IMR-90 (cell line): ENCODE data around the gene PLD5. TPM values are rescaled to one million over a fixed set of nuclear protein-coding genes. Genes with fewer than 3 reads are reported as not detected.

Experiments
- ATAC-seq: fragments of 200-7000 bp; cut with Tn5 transposase; 2 replicates; pipeline ENCODE4 v1.9.1; 2020; ENCODE audit warnings: low read depth, mild to moderate bottlenecking, moderate library complexity
- BruUV-seq: library from RNA; stranded (reverse); fragments of 400-500 nt; replicated peaks from 2 replicates; lab custom pipeline; 2021; lab: Mats Ljungman, UMichigan
- CTCF ChIA-PET: fragments of 300-600 bp; formaldehyde crosslinking; extraction: SDS; loops from one replicate; lab custom pipeline; 2021; ENCODE audit warnings: antibody characterized with exemption; lab: Yijun Ruan, JAX
- POLR2A ChIA-PET: fragments of 300-600 bp; sonication (Branson Sonifier 250); formaldehyde crosslinking; loops from one replicate; lab custom pipeline; 2022; ENCODE audit warnings: antibody characterized with exemption; ENCODE audit not compliant: unreplicated experiment; lab: Charles Lee
- DNase-seq: peaks from one replicate; pipeline ENCODE4 v3.0.0; 2013
- H2AFZ ChIP-seq: replicated peaks from 2 replicates; pipeline ENCODE3; 2013; ENCODE audit warnings: low read length, mild to moderate bottlenecking; ENCODE audit not compliant: poor library complexity
- H2AK5ac ChIP-seq: 2 replicates; pipeline ENCODE4 v1.6.1; 2013; ENCODE audit warnings: low read depth, low read length, inconsistent platforms
- H2AK9ac ChIP-seq: replicated peaks from 2 replicates; pipeline ENCODE3; 2013; ENCODE audit warnings: mild to moderate bottlenecking, low read depth, low read length, moderate library complexity; ENCODE audit not compliant: poor library complexity
- H2BK120ac ChIP-seq: 2 replicates; pipeline ENCODE4 v1.6.1; 2013; ENCODE audit warnings: low read depth, low read length, inconsistent platforms
- H2BK15ac ChIP-seq: 3 replicates; pipeline ENCODE4 v1.6.1; 2013; ENCODE audit warnings: low read depth, low read length, inconsistent platforms
- H2BK20ac ChIP-seq: 2 replicates; pipeline ENCODE4 v1.6.1; 2013; ENCODE audit warnings: low read depth, mild to moderate bottlenecking, inconsistent platforms, low read length, moderate library complexity
- H2BK5ac ChIP-seq: 2 replicates; pipeline ENCODE4 v1.6.1; 2013; ENCODE audit warnings: mild to moderate bottlenecking, low read depth, low read length, inconsistent platforms; ENCODE audit not compliant: poor library complexity, severe bottlenecking
- H3K14ac ChIP-seq: replicated peaks from 2 replicates; pipeline ENCODE4 v1.6.1; 2013; ENCODE audit warnings: low read depth, low read length, inconsistent platforms
- H3K18ac ChIP-seq: 2 replicates; pipeline ENCODE4 v1.6.1; 2013; ENCODE audit warnings: low read depth, low read length, control low read depth
- H3K23ac ChIP-seq: 2 replicates; pipeline ENCODE4 v1.6.1; 2013; ENCODE audit warnings: low read depth, low read length, inconsistent platforms
- H3K27ac ChIP-seq: 2 replicates; pipeline ENCODE4 v1.5.1; 2013; ENCODE audit warnings: mild to moderate bottlenecking, control low read depth, low read length; ENCODE audit not compliant: insufficient read depth
- H3K27me3 ChIP-seq: 2 replicates; pipeline ENCODE4 v1.6.1; 2013; ENCODE audit warnings: low read length; ENCODE audit not compliant: control insufficient read depth, insufficient read depth
- H3K36me3 ChIP-seq: 2 replicates; pipeline ENCODE4 v1.6.1; 2013; ENCODE audit warnings: low read length, mixed read lengths; ENCODE audit not compliant: control insufficient read depth, insufficient read depth
- H3K4ac ChIP-seq: 2 replicates; pipeline ENCODE4 v1.6.1; 2013; ENCODE audit warnings: low read depth, low read length, inconsistent platforms
- H3K4me1 ChIP-seq: 2 replicates; pipeline ENCODE4 v1.6.1; 2013; ENCODE audit warnings: low read length, mixed read lengths; ENCODE audit not compliant: control insufficient read depth, insufficient read depth
- H3K4me2 ChIP-seq: 2 replicates; pipeline ENCODE4 v1.6.1; 2013; ENCODE audit warnings: low read depth, mild to moderate bottlenecking, control low read depth, low read length, moderate library complexity
- H3K4me3 ChIP-seq: 2 replicates; pipeline ENCODE4 v1.5.1; 2013; ENCODE audit warnings: low read depth, mild to moderate bottlenecking, control low read depth, low read length, moderate library complexity; ENCODE audit not compliant: insufficient read depth
- H3K56ac ChIP-seq: 2 replicates; pipeline ENCODE4 v1.6.1; 2013; ENCODE audit warnings: low read length, inconsistent platforms; ENCODE audit not compliant: insufficient read depth; ENCODE audit errors: extremely low read depth
- H3K79me1 ChIP-seq, 2 experiments: 2 replicates each; pipeline ENCODE4 v1.6.1; 2013; ENCODE audit warnings: low read length in 2 of 2, inconsistent platforms in 1 of 2, low read depth in 1 of 2
- H3K9ac ChIP-seq: 2 replicates; pipeline ENCODE4 v1.6.1; 2013; ENCODE audit warnings: low read depth, low read length, control low read depth
- H3K9me1 ChIP-seq: 2 replicates; pipeline ENCODE4 v1.6.1; 2013; ENCODE audit warnings: low read length, inconsistent platforms; ENCODE audit not compliant: insufficient read depth
- H3K9me3 ChIP-seq: 2 replicates; pipeline ENCODE4 v1.6.1; 2013; ENCODE audit warnings: low read length; ENCODE audit not compliant: control insufficient read depth, insufficient read depth
- H4K20me1 ChIP-seq: 2 replicates; pipeline ENCODE4 v1.6.1; 2013; ENCODE audit warnings: low read length, inconsistent platforms; ENCODE audit not compliant: insufficient read depth
- H4K5ac ChIP-seq: 2 replicates; pipeline ENCODE4 v1.6.1; 2013; ENCODE audit warnings: mild to moderate bottlenecking, low read depth, low read length, control low read depth
- H4K8ac ChIP-seq, 2 experiments: 2 replicates each; pipeline ENCODE4 v1.6.1; 2013; ENCODE audit warnings: low read depth in 2 of 2, low read length in 2 of 2, control low read depth in 1 of 2, inconsistent platforms in 1 of 2
- H4K91ac ChIP-seq: 2 replicates; pipeline ENCODE4 v1.6.1; 2013; ENCODE audit warnings: low read depth, low read length, inconsistent platforms; ENCODE audit not compliant: insufficient read depth
- CEBPB ChIP-seq: IDR thresholded peaks from 2 replicates; pipeline ENCODE4 v1.6.1; 2012; ENCODE audit warnings: low read depth, low read length, improper control_type of control experiment
- CTCF ChIP-seq: conservative IDR thresholded peaks from 2 replicates; pipeline ENCODE4 v1.5.1; 2012; ENCODE audit warnings: mild to moderate bottlenecking, low read depth, low read length, improper control_type of control experiment
- ELK1 ChIP-seq: fragments of 150-350 bp; IDR thresholded peaks from 2 replicates; pipeline ENCODE4 v1.6.1; 2016; ENCODE audit warnings: low read depth, mild to moderate bottlenecking, low read length, moderate library complexity, borderline replicate concordance
- MAFK ChIP-seq: IDR thresholded peaks from 2 replicates; pipeline ENCODE4 v1.6.1; 2012; ENCODE audit warnings: low read depth, low read length, improper control_type of control experiment
- MXI1 ChIP-seq: IDR thresholded peaks from 2 replicates; pipeline ENCODE4 v1.6.1; 2012; ENCODE audit warnings: low read depth, mild to moderate bottlenecking, low read length, moderate library complexity, borderline replicate concordance
- NFE2L2 ChIP-seq: fragments of 150-350 bp; IDR thresholded peaks from 2 replicates; pipeline ENCODE4 v1.6.1; 2016; ENCODE audit warnings: low read depth, mild to moderate bottlenecking, low read length
- POLR2A ChIP-seq: IDR thresholded peaks from 2 replicates; pipeline ENCODE4 v1.6.1; 2012; ENCODE audit warnings: mild to moderate bottlenecking, low read depth, low read length
- RAD21 ChIP-seq: IDR thresholded peaks from 2 replicates; pipeline ENCODE4 v1.6.1; 2012; ENCODE audit warnings: low read length, improper control_type of control experiment
- RFX5 ChIP-seq: IDR thresholded peaks from 2 replicates; pipeline ENCODE4 v1.8.0; 2012; ENCODE audit warnings: low read depth, mild to moderate bottlenecking, low read length, moderate library complexity
- USF2 ChIP-seq: fragments of 150-350 bp; IDR thresholded peaks from 2 replicates; pipeline ENCODE4 v1.6.1; 2017; ENCODE audit warnings: mild to moderate bottlenecking, antibody characterized with exemption, low read length, low read depth
- WGBS, 2 experiments: methylation state at CpG; one replicate each; pipeline versions ENCODE4 v1.1.5 to v1.1.7; 2013; ENCODE audit warnings: missing lambda C conversion rate in 2 of 2; ENCODE audit not compliant: insufficient read length in 1 of 2; ENCODE audit errors: extremely low coverage in 2 of 2; 5-methylcytosine and 5-hydroxymethylcytosine counted together
- dilution Hi-C: fragments of 300-500 bp; cut with HindIII; formaldehyde crosslinking; loops from one replicate; pipeline ENCODE4 v1.14.3; 2018; ENCODE audit warnings: low sequenced_read_pairs; ENCODE audit not compliant: unreplicated experiment
- in situ Hi-C: fragments of 300-500 bp; cut with MboI; formaldehyde crosslinking; loops from 3 replicates; pipeline ENCODE4 v1.14.3; 2019; ENCODE audit warnings: low sequenced_read_pairs, inconsistent platforms, mixed read lengths
- intact Hi-C: fragments of 100-400 bp; cut with micrococcal nuclease; formaldehyde crosslinking; loops from 2 replicates; pipeline ENCODE4 v1.10.0; 2022
- polyA plus RNA-seq, 3 experiments: library from polyadenylated mRNA; depleted of rRNA; stranded (reverse); fragments of >200 nt; gene quantifications; 2 replicates each; pipeline ENCODE4 v1.2.3, GENCODE V29; 2012; ENCODE audit warnings: low replicate concordance in 1 of 3
- total RNA-seq: library from RNA; depleted of rRNA; stranded (reverse); fragments of >200 nt; gene quantifications from 2 replicates; pipeline ENCODE4 v1.2.3, GENCODE V29; 2012

The PLD5 gene
- total and polyA plus RNA-seq, 2 of the 4 experiments (the other 2 are of a cell fraction) = not detected

GRCh38 chr1:242189591-242189990 lies 334.9 kb downstream of the PLD5 start:
- Histone ChIP-seq H3K27ac (no peak overlapping the region), H3K9ac (no peak overlapping the region), H2BK15ac (no peak overlapping the region), H3K14ac (no peak overlapping the region), H3K4ac (no peak overlapping the region), H3K4me3 (no peak overlapping the region), H2AK9ac (no peak overlapping the region), H3K23ac (no peak overlapping the region), H3K27me3 (no peaks in the 10 kb centered on the region), H4K5ac (no peak overlapping the region), H3K79me1 (no peaks in the 10 kb centered on the region), H2BK120ac (no peak overlapping the region), H3K9me3 (peaks cover 22% of the 10 kb centered on the region), H3K18ac (no peak overlapping the region), H3K56ac (no peak overlapping the region), H3K36me3 (no peaks in the 10 kb centered on the region), H4K91ac (no peak overlapping the region), H2AFZ (no peak overlapping the region), H3K4me2 (no peak overlapping the region), H2AK5ac (no peak overlapping the region), H3K9me1 (no peaks in the 10 kb centered on the region), H4K8ac (no peak overlapping the region), H2BK5ac (no peak overlapping the region), H2BK20ac (no peak overlapping the region), H4K20me1 (no peaks in the 10 kb centered on the region), H3K4me1 (no peaks in the 10 kb centered on the region)
- no CpG with 5 or more reads among the region's 2 CpGs for WGBS, 2 experiments
- BruUV-seq = no TSS peak
- ATAC-seq = no peak
- DNase-seq = no peak
- in situ Hi-C loops = no loop called here
- intact Hi-C loops = no loop called here
- dilution Hi-C loops = no loop called here
- CTCF ChIA-PET = no interaction called here
- POLR2A ChIA-PET = no interaction called here
- no peak for TF ChIP-seq POLR2A
- no peak for TF ChIP-seq MAFK
- no peak for TF ChIP-seq CEBPB
- TF ChIP-seq NFE2L2 = no peak
- no peak for TF ChIP-seq CTCF
- TF ChIP-seq RFX5 = no peak
- TF ChIP-seq ELK1 = no peak
- no peak for TF ChIP-seq RAD21
- no peak for TF ChIP-seq USF2
- TF ChIP-seq MXI1 = no peak
